GM23248 (cell line): Measurements from ENCODE around the gene SARDH.

Source experiments
- EZH2 ChIP-seq: fragments of 200-600 bp; sonication (generic); IDR thresholded peaks from 2 replicates; pipeline ENCODE4 v1.6.1; 2018; ENCODE audit warnings: antibody characterized with exemption, mild to moderate bottlenecking; ENCODE audit not compliant: insufficient read depth, poor library complexity, severe bottlenecking
- EZH2phosphoT487 ChIP-seq: fragments of 200-600 bp; sonication (generic); IDR thresholded peaks from 2 replicates; pipeline ENCODE4 v1.6.1; 2018; ENCODE audit warnings: antibody characterized with exemption, moderate library complexity, mild to moderate bottlenecking, low read depth; ENCODE audit not compliant: insufficient read depth

DNA sequence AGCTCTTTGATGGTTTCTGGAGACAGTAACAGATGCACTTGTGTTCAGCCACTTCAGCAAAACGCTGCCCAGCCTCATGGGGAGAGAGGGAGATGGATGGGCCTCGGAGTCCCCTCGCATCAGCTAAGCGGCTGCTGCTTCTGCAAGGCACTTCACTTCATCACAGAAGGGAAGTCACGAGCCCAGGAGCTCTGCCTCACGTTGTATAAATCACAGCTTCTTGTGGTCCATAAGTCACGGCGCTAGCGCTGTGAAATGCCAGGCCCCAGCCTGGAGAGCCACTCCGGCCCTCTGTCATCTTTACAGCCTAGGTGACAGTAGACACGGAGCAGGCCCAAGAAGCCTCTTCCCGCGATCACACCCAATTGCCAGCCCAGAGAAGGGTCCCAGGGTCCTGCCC, 78.6 kb downstream of the SARDH start:
- no peak for TF ChIP-seq EZH2
- no peak for TF ChIP-seq EZH2phosphoT487
